Stimulated activated CD8-positive, alpha-beta memory T cell treated with anti-CD3 and anti-CD28 coated beads, Interleukin-4, amount 100 ng/mL, for 4 hours (primary cell): ENCODE results near the gene MYRIP.
"Not testable (repeated sequence)": the region's sequence is repeated elsewhere in the genome, so short reads cannot be mapped to it uniquely, and the experiment has no call there.

Source experiments
- DNase-seq, 2 donors: peaks; one replicate each; pipeline ENCODE4 v3.0.0-alpha.2; 2020; ENCODE audit warnings: low read depth in 2 of 2, low spot score in 1 of 2

The MYRIP gene

GRCh38 chr3:39809181-39809994 is at the start of gene MYRIP:
MYRIP (plus strand) TSS chr3:39809609; CDS start chr3:39900817, 91,208 bp downstream.
- DNase-seq = no peak

DNA sequence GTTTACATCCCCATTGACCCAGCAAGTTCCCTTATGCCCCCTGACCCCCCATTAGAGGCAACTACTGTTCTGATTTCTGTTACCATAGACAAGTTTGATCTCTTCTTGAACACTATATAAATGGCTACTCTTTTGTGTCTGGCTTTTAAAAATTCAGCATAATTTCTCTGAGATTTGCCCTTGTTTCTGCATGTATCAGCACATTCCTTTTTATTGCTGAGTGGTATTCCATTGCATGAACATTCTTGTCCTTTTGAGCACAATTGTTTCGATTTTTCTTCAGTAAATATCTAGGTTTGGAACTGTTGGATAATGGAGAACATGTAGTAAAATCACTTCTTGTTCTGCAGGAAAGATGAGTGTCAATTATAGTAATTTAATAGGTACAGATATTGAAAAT is 49.1 kb upstream of the MYRIP start:
- no peak for DNase-seq

DNA sequence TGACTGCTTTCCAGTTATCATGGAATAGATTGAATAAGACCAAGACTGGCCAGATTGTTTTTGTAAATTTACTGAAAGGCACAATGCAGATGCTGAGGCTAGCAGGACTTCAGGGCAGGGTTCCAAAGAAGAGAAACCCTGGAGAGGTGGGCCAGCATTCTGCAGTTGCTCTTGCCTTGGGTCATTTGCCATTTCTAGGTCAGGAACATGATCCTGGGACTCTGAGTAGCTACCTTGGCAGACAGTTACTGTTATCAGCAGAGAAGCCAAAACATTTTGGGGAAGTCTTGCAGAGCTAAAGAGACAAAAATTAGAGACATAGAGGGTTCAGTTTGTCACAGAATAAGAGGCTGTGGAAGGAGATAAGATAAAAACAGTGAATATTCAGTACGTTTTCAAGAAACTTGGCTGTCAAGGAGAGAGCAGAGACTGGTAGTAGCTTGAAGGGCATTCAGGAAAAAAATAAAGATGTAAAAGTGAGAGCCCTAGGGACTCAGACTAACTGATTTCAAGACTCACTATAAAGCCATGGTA is 46.8 kb upstream of the MYRIP start:
- no peak for DNase-seq

DNA sequence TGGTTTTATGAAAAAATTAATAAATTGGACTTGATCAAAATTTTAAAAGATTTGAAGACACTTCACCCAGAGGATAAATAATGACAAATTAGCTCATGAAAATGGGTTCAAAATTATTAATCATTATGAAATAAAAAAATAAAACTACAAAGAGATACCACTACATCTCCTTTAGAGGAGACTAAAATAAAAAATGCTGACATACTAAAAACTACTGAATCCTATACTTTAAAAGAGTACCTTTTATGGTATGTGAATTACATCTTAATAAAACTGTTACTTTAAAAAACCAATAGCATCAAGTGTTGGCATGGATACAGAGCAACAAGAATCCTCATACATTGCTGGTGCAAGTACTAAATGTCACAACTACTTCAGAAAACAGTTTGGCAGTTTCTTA is 46.0 kb upstream of the MYRIP start:
- DNase-seq = no peak

- no peak for DNase-seq
These were observed 43.8 kb upstream of the MYRIP start for GRCh38 chr3:39765575-39765974.

GRCh38 chr3:39766433-39766832 is 43.0 kb upstream of the MYRIP start:
- no peak for DNase-seq

DNA sequence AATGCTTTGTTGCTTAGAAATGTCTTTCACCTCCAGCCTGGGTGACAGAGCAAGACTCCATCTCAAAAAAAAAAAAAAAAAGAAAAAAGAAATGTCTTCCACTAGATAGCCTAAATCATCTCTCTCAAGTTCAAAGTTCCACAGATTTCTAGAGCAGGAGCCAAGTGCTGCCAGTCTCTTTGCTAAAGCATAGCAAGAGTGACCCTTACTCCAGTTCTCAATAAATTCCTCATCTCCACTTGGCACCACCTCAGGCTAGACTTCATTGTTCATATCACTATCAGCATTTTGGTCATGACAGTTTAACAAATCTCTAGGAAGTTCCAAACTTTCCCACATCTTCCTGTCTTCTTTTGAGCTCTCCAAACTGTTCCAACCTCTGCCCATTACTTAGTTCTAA is 42.5 kb upstream of the MYRIP start:
- DNase-seq = not testable (repeated sequence)

DNA sequence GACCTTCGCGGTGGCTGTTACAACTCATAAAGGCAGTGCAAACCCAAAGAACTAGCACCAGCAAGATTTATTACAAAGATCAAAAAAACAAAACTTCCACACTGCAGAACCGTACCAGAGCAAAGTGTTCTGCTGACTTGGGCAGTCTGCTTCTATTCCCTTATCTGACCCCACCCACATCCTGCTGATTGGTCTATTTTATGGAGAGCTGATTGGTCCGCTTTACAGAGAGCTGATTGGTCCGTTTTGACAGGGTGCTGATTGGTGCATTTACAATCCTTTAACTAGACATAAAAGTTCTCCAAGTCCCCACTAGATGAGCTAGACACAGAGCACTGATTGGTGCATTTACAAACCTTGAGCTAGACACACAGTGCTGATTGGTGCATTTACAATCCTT is 31.2 kb upstream of the MYRIP start:
- DNase-seq = not testable (repeated sequence)

- no peak for DNase-seq
These were observed 29.7 kb upstream of the MYRIP start for GRCh38 chr3:39779511-39780230.

DNA sequence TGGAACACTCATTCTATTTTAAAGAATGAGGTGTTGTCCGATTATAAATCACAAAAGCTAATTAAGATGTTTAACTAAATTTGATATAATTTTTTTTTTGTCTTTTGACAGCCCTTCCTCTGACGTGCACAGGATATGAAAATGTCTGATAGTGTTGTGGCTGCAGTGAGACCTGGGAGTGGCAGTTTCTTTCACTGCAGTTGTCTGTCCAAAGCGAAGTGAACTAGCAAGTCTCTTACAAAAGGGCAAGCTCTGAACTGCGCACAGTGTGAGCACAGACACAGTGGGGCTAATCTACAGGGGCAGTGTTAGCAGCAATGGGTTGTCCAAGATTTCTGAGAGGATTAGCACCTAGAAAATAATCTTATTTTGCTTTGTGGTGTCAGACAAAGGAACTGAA is 29.1 kb upstream of the MYRIP start:
- no peak for DNase-seq

DNA sequence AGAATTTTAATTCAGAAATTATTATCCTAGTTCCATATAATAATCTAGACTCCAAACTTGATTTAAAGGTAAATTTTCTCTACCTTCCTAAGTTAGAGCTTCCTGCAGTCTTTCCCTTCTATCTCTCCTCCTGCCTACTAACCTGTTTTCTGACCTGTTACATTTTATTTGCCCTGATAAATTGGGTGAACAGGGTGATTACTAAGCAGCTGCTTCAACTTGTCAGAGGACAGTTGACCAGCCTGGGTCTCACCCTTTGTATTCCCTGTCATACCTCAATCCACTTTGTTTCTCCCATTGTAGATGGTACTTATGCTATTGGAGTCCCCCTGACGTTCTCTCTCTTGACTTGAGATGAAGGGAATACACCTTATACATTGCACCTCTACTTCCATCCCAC is 28.4 kb upstream of the MYRIP start:
- DNase-seq = no peak

GRCh38 chr3:39781632-39782031 is 27.8 kb upstream of the MYRIP start:
- DNase-seq = no peak

GRCh38 chr3:39783680-39784079 is 25.7 kb upstream of the MYRIP start:
- DNase-seq = no peak

- DNase-seq = no peak
These were observed 24.5 kb upstream of the MYRIP start for GRCh38 chr3:39784922-39785321.

GRCh38 chr3:39788128-39788883 is 21.1 kb upstream of the MYRIP start:
- no peak for DNase-seq

DNA sequence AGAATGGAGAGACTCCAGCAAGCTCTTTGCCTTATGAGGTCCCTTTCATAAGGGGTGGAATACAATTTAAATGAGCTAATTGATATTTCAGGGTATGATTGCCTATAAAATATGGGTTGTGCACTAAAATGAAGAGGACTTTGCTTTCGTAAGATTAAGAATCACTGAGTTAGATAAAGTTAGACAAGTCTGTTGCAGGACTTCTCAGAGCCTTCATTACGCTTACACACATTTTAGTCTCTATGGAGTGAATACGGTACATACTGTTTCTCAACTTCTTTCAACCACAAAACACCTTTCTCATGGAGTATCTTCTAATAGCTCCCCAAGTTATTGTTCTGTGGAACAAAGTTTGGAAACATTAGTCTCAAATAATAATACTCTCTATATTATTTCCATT is 17.8 kb upstream of the MYRIP start:
- DNase-seq = no peak

- DNase-seq = no peak
These were observed 14.5 kb upstream of the MYRIP start for GRCh38 chr3:39794880-39795279.

DNA sequence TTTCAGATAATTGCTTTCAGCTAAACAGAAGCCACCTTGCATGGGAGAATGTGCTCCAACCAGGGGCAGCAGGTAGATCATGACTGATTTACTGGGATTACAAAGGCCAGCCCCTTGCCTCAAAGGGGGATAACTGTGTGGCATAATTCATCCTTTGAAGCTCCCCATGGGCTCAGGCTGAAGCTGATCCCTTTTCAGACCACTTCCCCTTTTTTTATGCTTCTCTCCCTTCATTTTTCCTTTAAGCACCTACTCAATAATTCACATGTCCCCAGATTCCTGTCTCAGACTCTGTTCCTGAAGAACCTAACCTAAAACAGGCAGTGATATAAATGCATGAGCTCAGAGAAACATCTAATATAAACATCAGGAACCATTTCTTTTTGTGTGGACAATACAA is 8.2 kb upstream of the MYRIP start:
- DNase-seq = no peak

GRCh38 chr3:39802486-39802885 is 6.9 kb upstream of the MYRIP start:
- not testable (repeated sequence) for DNase-seq

- no peak for DNase-seq
These were observed 5.5 kb upstream of the MYRIP start for GRCh38 chr3:39803956-39804355.

GRCh38 chr3:39804951-39805350 is 4.5 kb upstream of the MYRIP start:
- DNase-seq = no peak

DNA sequence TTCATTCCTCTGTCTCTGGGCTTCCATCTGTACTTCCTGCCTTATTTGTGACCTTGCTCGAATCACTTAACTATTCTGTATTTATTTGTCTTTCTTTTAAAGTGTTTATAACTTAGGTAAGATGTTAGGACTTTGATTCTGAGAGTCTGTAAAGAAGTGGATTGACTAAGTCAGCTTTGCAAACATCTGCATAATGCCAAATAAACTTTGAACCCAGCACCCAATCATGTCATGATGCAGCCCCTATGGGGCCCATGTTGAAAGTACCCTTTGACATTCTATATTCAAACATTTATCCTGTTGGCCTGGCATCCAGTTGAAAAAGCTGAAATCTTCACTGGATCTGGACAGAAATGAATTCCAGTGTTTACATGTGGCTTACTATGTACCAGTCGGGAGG is 3.8 kb upstream of the MYRIP start:
- DNase-seq = no peak
